ENCODE results near the gene SYNJ2.

GRCh38 chr6:158047127-158047518, 65.5 kb downstream of the SYNJ2 start:
- no peak for TF ChIP-seq EZH2phosphoT487 (IDR thresholded peaks at IDR 0.05; ENCODE audit: insufficient read depth, low read depth)
- TF ChIP-seq EZH2 (IDR thresholded peaks at IDR 0.05; ENCODE audit: insufficient read depth, poor library complexity, severe bottlenecking): no peak
